ENCODE results near the gene ZBTB9.

ZBTB9 gene

DNA sequence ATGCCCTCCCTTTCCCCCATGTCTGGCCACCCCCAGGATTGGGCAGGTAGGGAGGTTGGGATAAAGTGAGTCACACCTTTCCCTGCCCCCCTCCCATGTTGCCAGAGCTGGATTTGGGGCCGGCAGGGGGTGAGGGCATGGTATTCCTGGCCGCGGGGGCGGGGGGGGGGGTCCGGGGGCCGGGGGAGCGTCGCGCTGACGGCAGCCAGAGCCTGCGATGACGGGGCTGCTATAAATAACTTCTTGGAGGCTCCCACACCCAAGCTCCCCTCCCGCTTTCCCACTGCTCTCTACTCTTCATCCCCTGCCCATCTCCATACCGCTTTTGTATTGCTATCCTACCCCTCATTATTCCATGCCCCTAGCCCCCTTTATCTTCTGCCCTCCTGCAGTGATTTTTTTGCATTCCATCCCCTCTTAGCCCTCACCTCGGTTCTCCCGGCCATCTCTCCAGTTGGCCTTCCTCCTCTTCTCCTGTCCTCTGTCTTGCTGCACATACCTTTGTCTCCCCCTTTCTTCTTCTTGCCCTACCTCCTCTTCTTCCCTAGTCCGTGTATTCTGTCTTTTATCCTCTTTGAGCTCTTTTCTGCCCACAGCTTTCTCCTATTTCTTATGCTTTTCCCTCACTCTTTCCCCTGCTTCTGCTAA lies 20.7 kb upstream of the ZBTB9 start:
- DNase-seq (ENCODE audit: low read depth in 2 of 2): no peak

DNA sequence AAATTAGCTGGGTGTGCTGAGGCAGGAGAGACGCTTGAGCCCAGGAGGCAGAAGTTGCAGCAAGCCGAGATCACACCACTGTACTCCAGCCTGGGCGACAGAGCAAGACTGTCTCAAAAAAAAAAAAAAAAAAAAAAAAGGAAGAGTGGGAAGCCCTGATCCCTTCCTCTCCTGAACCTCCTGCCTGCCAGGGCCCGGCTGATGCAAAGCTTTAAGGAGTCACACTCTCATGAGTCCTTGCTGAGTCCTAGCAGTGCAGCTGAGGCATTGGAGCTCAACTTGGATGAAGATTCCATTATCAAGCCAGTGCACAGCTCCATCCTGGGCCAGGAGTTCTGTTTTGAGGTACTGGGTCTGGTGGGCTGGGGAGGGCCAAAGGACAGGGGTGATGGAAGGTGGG lies 19.4 kb upstream of the ZBTB9 start:
- DNase-seq (ENCODE audit: low read depth in 2 of 2): no peak

DNA sequence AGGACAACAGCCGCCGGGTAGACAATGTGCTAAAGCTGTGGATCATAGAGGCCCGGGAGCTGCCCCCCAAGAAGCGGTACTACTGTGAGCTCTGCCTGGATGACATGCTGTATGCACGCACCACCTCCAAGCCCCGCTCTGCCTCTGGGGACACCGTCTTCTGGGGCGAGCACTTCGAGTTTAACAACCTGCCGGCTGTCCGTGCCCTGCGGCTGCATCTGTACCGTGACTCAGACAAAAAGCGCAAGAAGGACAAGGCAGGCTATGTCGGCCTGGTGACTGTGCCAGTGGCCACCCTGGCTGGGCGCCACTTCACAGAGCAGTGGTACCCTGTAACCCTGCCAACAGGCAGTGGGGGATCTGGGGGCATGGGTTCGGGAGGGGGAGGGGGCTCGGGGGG lies 16.7 kb upstream of the ZBTB9 start:
- no peak for DNase-seq (ENCODE audit: low read depth in 2 of 2)

DNA sequence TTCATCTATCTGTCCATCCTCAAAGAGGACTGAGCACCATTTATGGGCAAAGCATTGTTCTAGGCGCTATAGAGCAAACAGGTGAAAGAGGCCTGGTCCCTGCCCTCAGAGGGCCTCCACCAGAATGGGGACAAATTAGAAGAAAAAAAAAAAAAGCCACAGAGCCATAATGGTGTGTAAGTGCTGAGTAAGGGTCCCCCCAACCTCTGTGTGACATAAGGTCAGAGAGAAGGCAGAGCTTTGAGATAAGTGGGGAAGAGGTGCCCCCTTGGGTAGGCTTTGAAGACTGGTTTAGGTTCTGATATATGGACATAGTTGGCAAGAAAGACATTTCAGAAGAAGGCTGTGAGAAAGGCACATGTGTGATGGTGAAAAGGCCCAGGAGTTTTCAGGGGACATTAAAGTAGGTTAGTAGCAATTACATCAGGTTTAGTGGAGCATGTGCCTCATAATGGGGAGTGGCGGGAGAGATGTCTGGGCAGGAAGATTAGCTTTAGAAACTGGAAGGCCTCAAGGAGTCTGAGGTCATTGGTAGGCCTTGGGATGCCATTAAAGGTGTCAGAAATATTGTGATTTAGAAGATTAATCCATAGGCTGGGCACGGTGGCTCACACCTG lies 15.3 kb upstream of the ZBTB9 start:
- no peak for DNase-seq (ENCODE audit: low read depth in 2 of 2)

DNA sequence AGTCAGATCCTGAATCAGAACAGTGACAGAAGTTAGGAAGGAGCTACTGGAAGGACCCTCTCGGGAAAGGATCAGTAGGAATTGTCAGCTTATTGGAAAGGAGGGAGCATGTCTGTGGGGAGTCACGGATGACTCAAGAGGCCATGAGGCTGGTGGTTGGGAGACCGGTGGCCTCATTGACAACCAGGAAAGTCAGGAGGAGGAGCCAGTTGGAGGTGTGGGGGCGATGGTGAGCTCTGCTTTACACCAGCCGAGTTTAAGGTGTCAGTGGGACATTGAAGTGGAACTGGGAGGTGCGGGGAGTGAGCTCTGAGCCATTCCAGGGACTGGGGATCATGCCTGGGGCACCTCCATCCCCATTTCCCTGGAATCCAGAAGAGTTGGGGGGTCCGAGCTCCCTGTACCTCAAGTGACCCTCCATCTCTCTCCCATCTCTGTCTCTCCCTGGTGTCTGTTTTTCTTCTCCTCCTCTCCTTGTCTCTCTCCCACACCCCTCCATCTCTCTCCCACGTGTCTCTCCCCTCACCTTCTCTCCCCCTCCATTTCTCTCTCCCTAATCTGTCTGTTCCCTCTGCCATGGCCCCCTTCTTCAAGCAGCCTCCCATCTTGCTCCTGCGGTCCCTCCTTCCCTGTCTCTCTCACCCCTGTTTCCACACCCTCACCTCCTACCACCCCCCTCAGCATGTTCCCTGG lies 14.3 kb upstream of the ZBTB9 start:
- DNase-seq (ENCODE audit: low read depth in 2 of 2): no peak

DNA sequence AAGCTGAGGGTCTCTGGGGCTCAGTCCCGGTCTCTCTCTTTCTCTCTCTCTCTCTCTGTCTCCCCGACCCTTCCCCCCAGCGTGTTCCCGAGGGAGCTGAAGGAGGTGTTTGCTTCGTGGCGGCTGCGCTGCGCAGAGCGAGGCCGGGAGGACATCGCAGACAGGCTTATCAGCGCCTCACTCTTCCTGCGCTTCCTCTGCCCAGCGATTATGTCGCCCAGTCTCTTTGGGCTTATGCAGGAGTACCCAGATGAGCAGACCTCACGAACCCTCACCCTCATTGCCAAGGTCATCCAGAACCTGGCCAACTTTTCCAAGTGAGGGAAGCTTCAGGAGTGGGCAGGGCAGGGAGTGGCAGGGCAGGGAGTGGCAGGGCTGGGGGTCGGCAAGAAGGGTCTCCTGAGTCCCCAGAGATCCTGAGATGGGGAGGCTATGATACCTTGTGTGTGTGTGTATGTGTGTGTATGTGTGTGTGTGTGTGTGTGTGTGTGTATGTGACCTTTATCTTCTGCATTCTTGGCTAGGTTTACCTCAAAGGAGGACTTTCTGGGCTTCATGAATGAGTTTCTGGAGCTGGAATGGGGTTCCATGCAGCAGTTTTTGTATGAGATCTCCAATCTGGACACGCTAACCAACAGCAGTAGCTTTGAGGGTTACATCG lies 13.6 kb upstream of the ZBTB9 start:
- DNase-seq (ENCODE audit: low read depth in 2 of 2): no peak

DNA sequence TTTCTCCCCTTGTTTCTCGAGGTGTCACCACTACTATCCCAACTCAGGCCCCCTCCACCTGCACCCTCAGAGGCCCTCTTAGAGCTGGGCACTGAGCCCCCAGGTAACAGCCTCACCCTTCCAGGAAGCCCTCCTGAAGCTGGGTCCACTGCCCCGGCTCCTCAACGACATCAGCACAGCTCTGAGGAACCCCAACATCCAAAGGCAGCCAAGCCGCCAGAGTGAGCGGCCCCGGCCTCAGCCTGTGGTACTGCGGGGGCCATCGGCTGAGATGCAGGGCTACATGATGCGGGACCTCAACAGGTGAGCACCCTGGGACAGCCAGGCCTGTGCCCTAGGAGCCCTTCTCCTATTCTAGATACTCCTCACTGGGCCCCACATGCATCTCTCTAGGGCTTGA lies 12.9 kb upstream of the ZBTB9 start:
- DNase-seq (ENCODE audit: low read depth in 2 of 2): no peak

DNA sequence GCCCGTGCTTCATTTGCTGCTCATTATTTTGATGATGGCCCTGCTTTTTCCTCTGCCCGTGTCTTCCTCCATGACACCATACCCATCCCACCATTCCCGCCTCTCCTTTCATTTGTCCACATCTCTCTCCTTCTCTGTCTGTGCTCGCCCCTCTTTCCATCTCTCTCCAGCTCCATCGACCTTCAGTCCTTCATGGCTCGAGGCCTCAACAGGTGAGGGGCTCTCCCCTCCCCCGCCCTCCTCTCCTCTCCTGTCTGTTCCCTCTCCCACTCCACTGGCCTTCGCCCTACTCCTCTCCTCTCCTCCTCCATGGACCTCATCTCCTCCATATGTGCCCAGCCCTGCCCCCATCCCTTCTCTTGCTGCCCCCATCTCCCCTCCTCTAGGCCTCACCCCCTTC lies 12.1 kb upstream of the ZBTB9 start:
- DNase-seq (ENCODE audit: low read depth in 2 of 2): no peak

DNA sequence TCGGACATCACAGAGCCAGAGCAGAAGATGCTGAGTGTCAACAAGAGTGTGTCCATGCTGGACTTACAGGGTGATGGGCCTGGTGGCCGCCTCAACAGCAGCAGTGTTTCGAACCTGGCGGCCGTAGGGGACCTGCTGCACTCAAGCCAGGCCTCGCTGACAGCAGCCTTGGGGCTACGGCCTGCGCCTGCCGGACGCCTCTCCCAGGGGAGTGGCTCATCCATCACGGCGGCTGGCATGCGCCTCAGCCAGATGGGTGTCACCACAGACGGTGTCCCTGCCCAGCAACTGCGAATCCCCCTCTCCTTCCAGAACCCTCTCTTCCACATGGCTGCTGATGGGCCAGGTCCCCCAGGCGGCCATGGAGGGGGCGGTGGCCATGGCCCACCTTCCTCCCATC lies 11.4 kb upstream of the ZBTB9 start:
- DNase-seq (ENCODE audit: low read depth in 2 of 2): no peak

DNA sequence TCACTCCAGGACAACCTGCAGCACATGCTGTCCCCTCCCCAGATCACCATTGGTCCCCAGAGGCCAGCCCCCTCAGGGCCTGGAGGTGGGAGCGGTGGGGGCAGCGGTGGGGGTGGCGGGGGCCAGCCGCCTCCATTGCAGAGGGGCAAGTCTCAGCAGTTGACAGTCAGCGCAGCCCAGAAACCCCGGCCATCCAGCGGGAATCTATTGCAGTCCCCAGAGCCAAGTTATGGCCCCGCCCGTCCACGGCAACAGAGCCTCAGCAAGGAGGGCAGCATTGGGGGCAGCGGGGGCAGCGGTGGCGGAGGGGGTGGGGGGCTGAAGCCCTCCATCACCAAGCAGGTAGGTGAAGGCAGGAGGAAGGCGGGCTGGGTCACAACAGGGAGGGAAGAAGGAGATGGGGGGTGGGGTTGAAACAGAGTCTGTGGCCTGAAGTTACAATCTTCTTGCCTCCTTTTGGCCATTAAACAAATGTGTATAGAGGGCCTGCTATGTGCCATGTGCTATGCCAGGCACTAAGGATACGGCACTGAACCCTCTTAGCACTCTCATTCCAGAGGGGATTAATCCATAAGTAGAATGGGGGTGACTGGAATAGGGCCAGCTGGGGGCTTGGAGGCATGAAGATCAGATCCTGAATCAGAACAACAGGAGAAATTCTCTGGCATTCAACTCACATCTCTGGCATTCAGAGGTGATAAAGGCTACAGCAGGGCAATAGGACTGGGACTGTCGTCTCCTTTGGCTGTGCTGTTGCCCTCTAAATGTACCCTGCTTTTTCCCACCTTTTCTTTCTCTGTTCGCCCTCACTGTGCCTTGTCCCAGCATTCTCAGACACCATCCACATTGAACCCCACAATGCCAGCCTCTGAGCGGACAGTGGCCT lies 10.5 kb upstream of the ZBTB9 start:
- DNase-seq (ENCODE audit: low read depth in 2 of 2): no peak

DNA sequence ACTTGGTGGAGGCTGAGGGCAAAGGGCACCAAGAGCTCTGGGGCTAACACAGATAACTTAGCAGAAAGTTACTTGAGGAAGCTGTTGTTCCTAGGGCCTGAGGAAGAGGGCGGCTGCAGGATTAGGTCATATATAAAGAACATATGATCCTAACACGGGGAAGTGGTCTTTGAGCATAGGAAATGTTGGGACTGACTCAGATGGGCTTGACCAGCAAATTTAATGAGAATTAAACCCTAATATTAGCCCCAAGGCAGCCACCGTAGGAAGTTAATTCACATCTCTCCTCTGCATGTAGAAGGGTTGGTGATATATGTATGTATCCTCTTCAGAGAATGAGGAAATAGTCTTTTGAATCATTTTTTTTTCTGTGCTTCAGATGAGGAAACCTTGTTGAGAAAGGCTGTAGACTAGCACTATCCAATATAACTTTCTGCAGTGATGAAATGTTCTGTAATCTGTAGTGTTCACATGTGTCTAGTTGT lies 9.2 kb upstream of the ZBTB9 start:
- no peak for DNase-seq (ENCODE audit: low read depth in 2 of 2)

DNA sequence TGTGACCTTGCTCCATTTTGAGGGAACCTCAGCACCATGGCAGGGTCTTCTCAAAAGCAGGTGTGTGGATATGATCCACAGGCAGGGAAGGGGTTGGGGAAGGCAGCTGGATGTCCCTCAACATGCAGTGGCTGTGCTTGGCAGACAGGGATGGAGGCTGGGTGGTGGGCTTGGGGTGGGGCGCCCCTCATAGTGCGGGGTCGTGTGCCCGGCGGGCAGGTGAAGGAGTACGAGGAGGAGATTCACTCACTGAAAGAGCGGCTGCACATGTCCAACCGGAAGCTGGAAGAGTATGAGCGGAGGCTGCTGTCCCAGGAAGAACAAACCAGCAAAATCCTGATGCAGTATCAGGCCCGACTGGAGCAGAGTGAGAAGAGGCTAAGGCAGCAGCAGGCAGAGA lies 8.0 kb upstream of the ZBTB9 start:
- no peak for DNase-seq (ENCODE audit: low read depth in 2 of 2)

DNA sequence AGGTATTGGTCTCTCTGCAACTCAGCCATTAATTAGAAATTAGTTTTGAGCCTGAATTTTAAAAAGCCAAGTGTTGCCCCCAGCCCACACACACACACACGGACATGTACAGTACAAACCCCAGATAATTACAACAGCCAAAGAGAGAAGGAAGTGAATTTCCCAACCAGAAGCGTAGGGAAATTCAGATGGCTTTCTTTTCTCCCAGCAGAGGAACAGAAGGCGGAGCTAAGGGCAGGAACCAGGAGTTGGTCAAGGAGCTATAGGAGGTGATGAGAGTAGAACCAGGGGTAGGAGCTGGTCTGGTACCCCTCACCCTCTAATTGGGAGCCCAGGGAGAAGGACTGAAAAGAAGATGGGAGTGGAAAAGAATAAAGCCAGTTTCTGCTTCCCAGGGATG lies 3.9 kb upstream of the ZBTB9 start:
- DNase-seq (ENCODE audit: low read depth in 2 of 2): no peak

DNA sequence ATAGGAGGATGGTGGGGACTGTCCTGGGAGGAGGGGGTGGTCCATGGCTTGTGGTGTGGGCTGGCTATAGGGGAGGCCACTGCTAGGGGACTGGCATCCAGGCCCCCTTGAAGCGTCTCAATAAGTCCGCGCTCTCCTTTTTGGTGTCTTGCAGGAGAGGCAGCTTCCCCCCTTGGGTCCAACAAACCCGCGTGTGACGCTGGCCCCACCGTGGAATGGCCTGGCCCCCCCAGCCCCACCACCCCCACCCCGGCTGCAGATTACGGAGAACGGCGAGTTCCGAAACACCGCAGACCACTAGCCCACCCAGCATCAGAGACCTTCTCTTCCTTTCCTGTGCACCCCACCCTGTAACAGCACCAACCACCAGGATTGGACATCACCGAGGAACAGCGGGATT lies 2.8 kb upstream of the ZBTB9 start:
- DNase-seq (ENCODE audit: low read depth in 2 of 2): no peak

DNA sequence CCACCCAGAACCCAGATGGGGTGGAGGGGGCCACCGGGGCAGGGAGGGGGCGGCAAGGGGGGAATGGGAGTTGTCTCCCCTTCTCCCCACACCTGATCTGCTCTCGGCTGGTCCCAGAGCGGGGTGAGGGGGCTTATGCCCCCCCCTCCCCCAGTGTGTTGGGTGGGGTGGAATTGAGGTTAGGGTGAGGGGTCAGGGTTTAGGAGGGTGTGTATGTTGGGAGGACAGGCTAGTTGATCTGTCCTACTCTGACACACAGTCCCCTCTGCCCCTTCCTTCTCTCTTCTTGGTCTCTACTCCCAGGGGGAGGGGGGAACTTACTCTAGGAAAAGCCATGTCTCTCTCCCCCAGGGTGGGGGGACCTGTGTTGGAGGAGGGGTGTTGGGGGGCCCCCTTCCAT lies 1.9 kb upstream of the ZBTB9 start:
- DNase-seq (ENCODE audit: low read depth in 2 of 2): no peak

DNA sequence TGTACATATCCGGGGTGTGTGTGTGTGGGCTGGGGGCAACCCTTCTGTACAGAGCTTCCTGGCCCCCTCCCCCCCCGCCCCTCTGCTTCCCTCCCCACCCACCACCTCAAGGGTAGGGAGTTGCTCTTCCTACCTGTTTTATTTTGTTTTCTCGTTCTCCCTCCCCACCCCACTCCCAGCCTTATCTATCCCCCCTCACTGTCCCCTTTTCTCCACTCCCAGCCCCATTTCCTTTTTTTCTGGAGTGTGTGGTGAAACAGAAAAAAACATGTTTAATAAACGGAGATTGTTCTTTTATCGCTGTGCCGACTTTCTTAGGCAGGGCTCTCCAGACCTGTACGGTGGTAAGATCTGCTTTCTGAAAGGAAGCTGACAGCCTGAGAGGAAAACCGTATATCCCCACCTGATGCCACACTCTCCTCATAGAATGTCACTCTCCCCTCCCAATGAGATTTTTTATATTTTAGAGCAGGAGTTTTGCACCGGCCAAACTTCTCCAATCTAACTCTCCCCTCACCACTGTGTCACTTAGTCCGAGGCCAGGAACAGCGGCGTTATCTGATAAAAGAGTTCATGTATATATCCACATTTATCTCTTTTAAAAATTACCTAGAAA lies 875 bp upstream of the ZBTB9 start:
- no peak for DNase-seq (ENCODE audit: low read depth in 2 of 2)

DNA sequence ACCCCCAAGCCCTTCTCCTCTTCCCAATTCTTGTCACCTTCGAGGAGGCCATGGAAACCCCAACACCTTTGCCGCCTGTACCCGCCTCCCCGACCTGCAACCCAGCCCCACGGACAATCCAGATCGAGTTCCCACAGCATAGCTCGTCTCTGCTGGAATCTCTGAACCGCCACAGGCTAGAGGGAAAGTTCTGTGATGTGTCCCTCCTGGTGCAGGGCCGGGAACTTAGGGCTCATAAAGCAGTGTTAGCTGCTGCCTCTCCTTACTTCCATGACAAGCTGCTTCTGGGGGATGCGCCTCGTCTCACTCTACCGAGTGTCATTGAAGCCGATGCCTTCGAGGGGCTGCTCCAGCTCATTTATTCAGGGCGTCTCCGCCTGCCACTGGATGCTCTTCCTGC lies 675 bp downstream of the ZBTB9 start:
- no peak for DNase-seq (ENCODE audit: low read depth in 2 of 2)

DNA sequence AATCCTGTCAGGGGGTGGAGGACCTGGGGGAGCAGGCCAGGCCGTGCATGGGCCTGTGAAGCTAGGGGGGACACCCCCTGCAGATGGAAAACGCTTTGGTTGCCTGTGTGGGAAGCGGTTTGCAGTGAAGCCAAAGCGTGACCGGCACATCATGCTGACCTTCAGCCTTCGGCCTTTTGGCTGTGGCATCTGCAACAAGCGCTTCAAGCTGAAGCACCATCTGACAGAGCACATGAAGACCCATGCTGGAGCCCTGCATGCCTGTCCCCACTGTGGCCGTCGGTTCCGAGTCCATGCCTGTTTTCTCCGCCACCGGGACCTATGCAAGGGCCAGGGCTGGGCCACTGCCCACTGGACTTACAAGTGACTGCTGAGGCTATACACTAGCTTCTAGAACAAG lies 1.8 kb downstream of the ZBTB9 start:
- DNase-seq (ENCODE audit: low read depth in 2 of 2): no peak

DNA sequence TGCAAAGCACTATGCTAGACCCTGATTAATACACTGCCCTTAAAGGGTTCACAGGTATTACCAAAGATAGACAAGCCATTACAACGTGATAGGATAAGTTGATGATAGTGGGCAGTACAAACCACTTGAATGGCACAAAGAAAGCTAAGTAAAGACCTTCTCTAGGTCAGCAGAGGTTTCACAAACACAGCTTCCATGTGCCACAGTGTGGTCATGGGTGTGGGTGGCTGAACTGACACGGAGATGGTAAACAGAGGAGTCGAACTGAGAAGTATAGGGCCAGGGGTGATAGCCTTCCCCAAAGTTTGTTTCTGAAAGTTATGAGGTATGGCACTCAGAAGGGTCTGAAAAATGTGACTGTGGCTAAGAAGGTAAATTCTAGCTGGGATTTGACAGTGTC lies 4.3 kb downstream of the ZBTB9 start:
- DNase-seq (ENCODE audit: low read depth in 2 of 2): no peak

DNA sequence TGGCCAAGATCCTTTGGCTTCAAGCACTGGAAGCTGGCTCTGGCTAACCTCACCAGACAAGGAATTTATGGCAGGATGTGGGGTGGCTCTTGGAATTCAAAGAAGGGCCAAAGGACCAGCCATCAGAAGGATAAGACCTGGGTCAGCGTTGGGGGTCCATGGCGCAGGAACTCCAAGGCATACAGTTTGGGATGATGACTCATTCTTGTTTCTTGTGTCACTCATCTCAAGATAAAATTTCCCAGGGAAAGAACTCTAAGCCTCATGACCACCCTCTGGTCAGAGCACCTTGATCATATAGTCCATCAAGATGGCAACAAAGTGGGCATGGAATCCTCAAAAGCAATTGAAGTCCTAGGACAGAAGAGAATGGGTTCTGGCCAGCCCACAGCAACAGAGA lies 4.8 kb downstream of the ZBTB9 start:
- no peak for DNase-seq (ENCODE audit: low read depth in 2 of 2)

DNA sequence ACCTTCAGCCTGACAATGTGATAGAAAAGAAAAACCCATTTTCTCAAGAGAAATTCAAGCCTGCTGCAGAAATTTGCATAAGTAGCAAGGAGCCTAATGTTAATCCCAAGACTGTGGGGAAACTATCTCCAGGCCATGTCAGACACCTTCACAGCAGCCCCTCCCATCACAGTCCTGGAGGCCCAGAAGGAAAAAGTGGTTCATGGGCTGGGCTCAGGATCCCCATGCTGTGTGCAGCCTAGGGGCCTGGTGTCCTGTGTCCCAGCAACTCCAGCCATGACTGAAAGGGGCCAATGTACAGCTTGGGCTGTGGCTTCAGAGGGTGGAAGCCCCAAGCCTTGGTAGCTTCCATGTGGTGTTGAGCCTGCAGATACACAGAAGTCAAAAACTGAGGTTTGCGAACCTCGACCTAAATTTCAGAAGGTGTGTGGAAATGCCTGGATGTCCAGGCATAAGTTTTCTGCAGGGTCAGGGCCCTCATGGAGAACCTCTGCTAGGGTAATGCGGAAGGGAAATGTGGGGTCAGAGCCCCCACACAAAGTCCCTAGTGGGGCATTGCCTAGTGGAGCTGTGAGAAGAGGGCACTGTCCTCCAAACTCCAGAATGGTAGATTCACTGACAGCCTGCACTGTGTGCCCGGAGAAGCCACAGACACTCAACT lies 11.8 kb downstream of the ZBTB9 start:
- no peak for DNase-seq (ENCODE audit: low read depth in 2 of 2)

Measured in stimulated activated CD8-positive, alpha-beta memory T cell treated with anti-CD3 and anti-CD28 coated beads, Interleukin-7, amount 100 ng/mL, for 4 hours (primary cell).